ENCODE results near the gene FER.

The FER gene

DNA sequence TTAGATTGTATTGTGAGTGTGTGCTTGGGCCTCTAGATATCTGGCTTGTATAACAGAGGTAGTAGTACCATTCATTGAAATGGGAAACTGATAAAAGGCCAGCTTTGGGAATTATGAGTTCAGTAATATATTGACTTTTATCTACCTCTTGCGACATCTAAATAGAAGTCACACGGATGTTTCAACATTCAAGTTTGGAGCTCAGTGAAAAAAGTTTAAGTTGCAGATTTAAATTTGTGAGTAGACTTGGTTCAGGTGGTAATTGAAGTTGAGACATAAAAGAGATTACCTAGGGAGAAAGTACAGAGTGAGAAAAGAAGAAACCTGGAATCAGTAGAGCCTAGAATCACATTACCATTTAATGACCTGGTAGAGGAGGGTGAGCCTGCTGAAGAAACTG is 189.5 kb downstream of the FER start:
- H3K4me2 ChIP-seq, result no peak overlapping the region
- no peak for TF ChIP-seq Cebpa-rat (IDR thresholded peaks at IDR 0.05)
- no peak overlapping the region for H3K4me3 ChIP-seq
- H3K27me3 ChIP-seq, result no peaks in the 10 kb centered on the region
- no peaks in the 10 kb centered on the region for H3K36me3 ChIP-seq
- no peaks in the 10 kb centered on the region for H4K20me1 ChIP-seq
- H3K9ac ChIP-seq, result no peak overlapping the region
- no peak overlapping the region for H3K27ac ChIP-seq
- H3K4me1 ChIP-seq, result no peaks in the 10 kb centered on the region
- H3K9me3 ChIP-seq, result peaks cover 2% of the 10 kb centered on the region; the same call in 1 of the 2 replicates

DNA sequence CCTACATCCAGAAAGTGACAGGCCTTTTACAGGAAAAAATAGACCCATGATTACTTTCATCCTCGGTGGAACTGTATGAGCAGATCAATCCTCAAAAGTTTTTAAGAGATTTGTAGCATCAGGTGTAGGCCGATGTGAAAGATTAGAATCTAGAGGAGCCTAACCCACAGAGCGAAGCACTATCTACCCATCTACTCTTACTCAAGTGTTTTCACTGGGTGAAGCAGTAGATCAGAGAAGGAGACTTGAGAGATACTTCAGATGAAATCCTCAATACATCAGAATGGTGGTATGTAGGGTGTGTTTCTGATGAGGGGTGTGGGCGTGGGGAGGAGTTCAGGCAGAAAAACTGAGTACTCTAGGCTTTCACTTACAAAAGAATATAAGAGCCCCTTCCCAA is 192.8 kb downstream of the FER start:
- Histone ChIP-seq H3K4me2 (no peak overlapping the region), H3K27ac (no peak overlapping the region), H3K4me1 (no peaks in the 10 kb centered on the region), H4K20me1 (no peaks in the 10 kb centered on the region), H3K36me3 (no peaks in the 10 kb centered on the region), H3K9ac (no peak overlapping the region), H3K4me3 (no peak overlapping the region), H3K9me3 (no peaks in the 10 kb centered on the region), H3K27me3 (no peaks in the 10 kb centered on the region)
- no peak for TF ChIP-seq Cebpa-rat (IDR thresholded peaks at IDR 0.05)

DNA sequence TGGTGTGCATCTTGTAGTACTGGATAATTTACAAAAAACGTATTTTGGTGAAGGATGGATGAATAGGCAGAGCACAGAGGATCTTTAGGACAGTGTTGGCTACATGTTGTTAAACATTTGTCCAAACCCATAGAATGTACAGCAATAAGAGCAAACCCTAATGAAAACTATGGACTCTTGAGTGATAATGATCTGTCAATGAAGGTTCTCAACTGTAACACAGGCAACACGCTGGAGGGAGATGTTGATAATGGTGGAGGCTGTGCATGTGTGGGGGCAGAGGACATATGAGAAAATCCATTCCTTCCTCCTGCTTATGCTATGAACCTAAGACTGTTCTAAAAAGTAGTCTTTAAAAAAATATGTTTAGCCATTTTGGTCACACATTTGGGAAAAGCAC is 194.0 kb downstream of the FER start:
- H3K4me2 ChIP-seq, result no peak overlapping the region
- H3K4me1 ChIP-seq, result no peaks in the 10 kb centered on the region
- no peak overlapping the region for H3K27ac ChIP-seq
- H3K27me3 ChIP-seq, result no peaks in the 10 kb centered on the region
- no peak for TF ChIP-seq Cebpa-rat (IDR thresholded peaks at IDR 0.05)
- no peaks in the 10 kb centered on the region for H3K9me3 ChIP-seq
- H3K9ac ChIP-seq, result no peak overlapping the region
- no peaks in the 10 kb centered on the region for H3K36me3 ChIP-seq
- no peaks in the 10 kb centered on the region for H4K20me1 ChIP-seq
- H3K4me3 ChIP-seq, result no peak overlapping the region

DNA sequence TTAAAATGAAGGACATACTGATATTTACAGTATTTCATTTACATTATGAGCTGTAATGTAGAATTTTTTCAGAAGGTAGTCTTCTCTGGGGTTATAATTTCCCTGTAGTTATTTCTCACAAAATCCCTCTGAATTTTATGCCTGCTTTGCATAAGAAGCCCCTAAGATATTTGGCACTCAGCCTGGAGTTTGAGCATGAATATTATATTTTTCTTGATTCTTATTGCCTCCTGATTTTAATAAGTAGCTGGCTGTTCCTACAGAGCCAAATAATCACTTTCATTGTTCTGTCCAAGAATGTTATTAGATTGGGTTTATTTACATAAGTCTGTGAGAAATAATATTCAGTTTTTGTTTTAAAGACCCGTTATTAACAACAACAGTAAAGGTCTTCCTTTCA is 195.0 kb downstream of the FER start:
- H3K4me2 ChIP-seq, result no peak overlapping the region
- H3K9ac ChIP-seq, result no peak overlapping the region
- H4K20me1 ChIP-seq, result no peaks in the 10 kb centered on the region
- H3K36me3 ChIP-seq, result no peaks in the 10 kb centered on the region
- no peak overlapping the region for H3K4me3 ChIP-seq
- H3K27ac ChIP-seq, result no peak overlapping the region
- no peaks in the 10 kb centered on the region for H3K27me3 ChIP-seq
- H3K9me3 ChIP-seq, result no peaks in the 10 kb centered on the region
- H3K4me1 ChIP-seq, result no peaks in the 10 kb centered on the region
- TF ChIP-seq Cebpa-rat (IDR thresholded peaks at IDR 0.05), result no peak

DNA sequence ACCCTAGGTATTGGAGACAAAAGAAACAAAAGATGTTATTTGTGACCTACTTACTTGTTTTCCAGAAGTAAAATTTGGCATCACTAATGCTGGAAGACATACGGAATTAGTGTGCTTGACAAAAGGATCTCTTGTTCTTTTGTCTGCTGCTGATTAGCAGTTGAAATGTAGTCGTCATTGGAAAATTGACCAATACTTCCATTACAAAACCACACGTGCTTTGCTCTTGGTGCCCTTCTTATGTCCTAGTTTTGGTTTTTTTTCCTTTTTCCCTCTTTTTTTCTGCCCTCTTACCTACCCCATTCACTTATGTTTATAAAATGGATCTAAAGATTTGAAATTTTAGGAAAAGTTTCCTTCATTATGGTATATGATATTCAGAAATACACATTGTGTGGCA is 197.4 kb downstream of the FER start:
- H3K27me3 ChIP-seq, result no peaks in the 10 kb centered on the region
- no peaks in the 10 kb centered on the region for H4K20me1 ChIP-seq
- no peaks in the 10 kb centered on the region for H3K4me1 ChIP-seq
- H3K9ac ChIP-seq, result no peak overlapping the region
- no peak for TF ChIP-seq Cebpa-rat (IDR thresholded peaks at IDR 0.05)
- H3K27ac ChIP-seq, result no peak overlapping the region
- no peaks in the 10 kb centered on the region for H3K36me3 ChIP-seq
- no peak overlapping the region for H3K4me3 ChIP-seq
- H3K4me2 ChIP-seq, result no peak overlapping the region
- H3K9me3 ChIP-seq, result no peaks in the 10 kb centered on the region

DNA sequence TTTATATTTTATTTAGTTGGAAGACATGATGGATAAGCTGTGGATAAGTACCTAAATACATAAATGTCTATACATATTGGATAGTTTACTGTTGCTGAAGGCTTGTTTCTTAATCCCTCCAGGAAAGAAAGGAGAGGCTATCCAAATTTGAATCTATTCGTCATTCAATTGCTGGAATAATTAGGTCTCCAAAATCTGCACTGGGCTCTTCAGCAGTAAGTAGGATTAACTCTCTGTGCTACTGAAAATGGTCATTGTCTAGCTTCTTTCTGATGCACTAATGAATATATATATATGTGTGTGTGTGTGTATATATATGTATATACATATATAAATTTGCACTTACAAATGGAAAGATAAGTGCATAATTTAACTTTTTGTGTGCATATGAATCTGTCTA is 198.3 kb downstream of the FER start:
- H3K4me2 ChIP-seq, result no peak overlapping the region
- TF ChIP-seq Cebpa-rat (IDR thresholded peaks at IDR 0.05), result no peak
- no peaks in the 10 kb centered on the region for H3K36me3 ChIP-seq
- H3K27me3 ChIP-seq, result no peaks in the 10 kb centered on the region
- no peak overlapping the region for H3K27ac ChIP-seq
- no peaks in the 10 kb centered on the region for H3K4me1 ChIP-seq
- no peak overlapping the region for H3K4me3 ChIP-seq
- H3K9ac ChIP-seq, result no peak overlapping the region
- no peaks in the 10 kb centered on the region for H3K9me3 ChIP-seq
- no peaks in the 10 kb centered on the region for H4K20me1 ChIP-seq

DNA sequence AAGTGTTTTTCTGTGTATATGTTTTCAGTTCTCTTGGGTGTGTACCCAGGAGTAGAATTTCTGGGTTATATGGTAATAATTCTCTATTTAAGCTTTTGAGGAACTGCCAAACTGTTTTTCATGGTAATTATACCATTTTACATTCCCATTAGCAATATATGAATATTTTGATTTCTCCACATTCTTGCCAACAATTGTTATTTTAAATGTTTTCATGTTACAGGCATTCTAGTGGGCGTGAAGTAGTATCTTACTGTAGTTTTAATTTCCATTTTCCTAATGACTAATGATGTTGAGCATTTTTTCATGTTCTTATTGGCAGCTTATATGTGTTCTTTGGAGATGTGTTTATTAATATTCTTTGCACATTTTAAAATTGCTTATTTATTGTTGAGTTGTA is 199.5 kb downstream of the FER start:
- Histone ChIP-seq H3K4me1 (no peaks in the 10 kb centered on the region), H3K36me3 (no peaks in the 10 kb centered on the region), H3K9ac (no peak overlapping the region), H3K27ac (no peak overlapping the region), H3K27me3 (no peaks in the 10 kb centered on the region), H3K4me3 (no peak overlapping the region), H3K4me2 (no peak overlapping the region), H3K9me3 (no peaks in the 10 kb centered on the region), H4K20me1 (no peaks in the 10 kb centered on the region)
- no peak for TF ChIP-seq Cebpa-rat (IDR thresholded peaks at IDR 0.05)

DNA sequence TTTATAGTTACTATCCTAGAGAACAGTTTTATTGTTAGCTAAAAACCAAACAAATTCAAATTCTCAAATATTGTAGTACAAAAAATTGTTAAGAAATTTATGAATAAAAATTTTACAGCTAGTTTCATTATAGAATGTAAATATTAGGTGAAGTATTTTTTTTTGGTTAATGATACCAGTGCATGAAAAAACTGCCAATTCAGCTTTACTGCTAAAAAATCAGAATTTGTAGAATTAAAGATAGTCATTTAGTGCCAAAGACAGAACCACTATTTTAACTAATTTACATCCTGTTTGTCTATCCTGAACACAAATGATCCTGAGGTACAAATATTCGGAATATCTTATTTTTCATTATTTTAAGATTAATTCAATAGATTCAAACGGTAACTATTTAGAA is 202.6 kb downstream of the FER start:
- no peak overlapping the region for H3K9ac ChIP-seq
- H4K20me1 ChIP-seq, result no peaks in the 10 kb centered on the region
- H3K27ac ChIP-seq, result no peak overlapping the region
- no peak for TF ChIP-seq Cebpa-rat (IDR thresholded peaks at IDR 0.05)
- H3K27me3 ChIP-seq, result no peaks in the 10 kb centered on the region
- no peak overlapping the region for H3K4me3 ChIP-seq
- H3K4me1 ChIP-seq, result no peaks in the 10 kb centered on the region
- H3K4me2 ChIP-seq, result no peak overlapping the region
- H3K36me3 ChIP-seq, result no peaks in the 10 kb centered on the region
- H3K9me3 ChIP-seq, result no peaks in the 10 kb centered on the region

DNA sequence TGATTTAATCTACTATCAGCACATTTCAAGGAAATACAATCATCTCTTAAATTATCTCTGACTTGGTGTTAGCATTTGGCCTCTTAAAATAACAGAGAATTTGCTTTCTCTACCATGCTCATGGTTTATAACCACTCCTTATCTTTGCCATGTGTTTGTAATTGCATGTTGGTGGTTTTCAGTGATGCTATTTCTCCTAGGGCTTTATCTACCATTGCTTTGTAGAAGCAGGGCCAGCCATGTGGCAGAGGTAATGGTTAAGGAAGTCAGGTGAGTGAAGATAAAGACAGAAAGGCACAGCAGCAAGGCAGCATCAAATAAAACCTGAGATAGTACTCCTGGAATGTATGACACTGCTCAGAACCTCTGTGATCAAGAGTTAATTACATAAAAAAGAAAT is 206.2 kb downstream of the FER start:
- H4K20me1 ChIP-seq, result no peaks in the 10 kb centered on the region
- no peaks in the 10 kb centered on the region for H3K27me3 ChIP-seq
- H3K36me3 ChIP-seq, result no peaks in the 10 kb centered on the region
- TF ChIP-seq Cebpa-rat (IDR thresholded peaks at IDR 0.05), result no peak
- no peak overlapping the region for H3K4me2 ChIP-seq
- H3K9ac ChIP-seq, result no peak overlapping the region
- no peak overlapping the region for H3K4me3 ChIP-seq
- no peaks in the 10 kb centered on the region for H3K9me3 ChIP-seq
- no peaks in the 10 kb centered on the region for H3K4me1 ChIP-seq
- H3K27ac ChIP-seq, result no peak overlapping the region

DNA sequence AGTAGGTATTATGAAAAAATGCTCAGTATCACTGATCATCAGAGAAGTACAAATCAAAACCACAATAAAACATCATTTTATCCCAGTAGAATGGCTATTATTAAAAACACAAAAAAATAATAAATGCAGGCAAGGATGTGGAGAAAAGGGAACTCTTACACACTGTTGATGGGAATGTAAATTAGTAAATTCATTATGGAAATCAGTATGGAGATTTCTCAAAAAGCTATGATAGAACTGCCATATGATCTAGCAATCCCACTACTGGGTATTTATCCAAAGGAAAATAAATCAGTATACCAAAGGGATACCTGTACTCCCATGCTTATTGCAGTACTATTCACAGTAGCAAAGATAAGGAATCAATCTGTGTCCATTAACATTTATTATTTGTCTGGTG is 209.6 kb downstream of the FER start:
- H3K4me2 ChIP-seq, result no peak overlapping the region
- no peaks in the 10 kb centered on the region for H3K4me1 ChIP-seq
- H3K9me3 ChIP-seq, result no peaks in the 10 kb centered on the region
- no peak overlapping the region for H3K27ac ChIP-seq
- no peak overlapping the region for H3K4me3 ChIP-seq
- no peaks in the 10 kb centered on the region for H4K20me1 ChIP-seq
- no peaks in the 10 kb centered on the region for H3K36me3 ChIP-seq
- TF ChIP-seq Cebpa-rat (IDR thresholded peaks at IDR 0.05), result no peak
- no peaks in the 10 kb centered on the region for H3K27me3 ChIP-seq
- no peak overlapping the region for H3K9ac ChIP-seq

DNA sequence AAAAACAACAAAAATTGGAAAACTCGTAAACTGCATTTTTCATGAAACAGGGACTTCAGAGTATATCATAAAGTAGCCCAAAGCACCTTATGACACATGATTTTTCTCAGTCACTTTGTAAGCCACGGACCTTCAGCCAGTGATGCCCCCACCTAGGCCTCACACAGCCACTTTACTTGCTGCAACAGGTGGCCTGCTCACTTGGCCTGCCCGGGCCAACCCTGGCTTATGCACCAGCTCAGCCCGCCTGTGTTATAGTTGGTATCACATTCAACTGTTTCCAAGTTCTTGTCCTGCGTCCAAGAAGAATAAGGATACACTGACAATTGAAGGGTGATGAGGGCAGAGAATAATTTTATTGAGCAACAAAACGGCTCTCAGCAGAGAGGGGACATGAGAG is 219.2 kb downstream of the FER start:
- Histone ChIP-seq H3K9ac (no peak overlapping the region), H3K9me3 (peaks cover 8% of the 10 kb centered on the region), H3K36me3 (peaks cover 10% of the 10 kb centered on the region; the same call in 1 of the 2 replicates), H3K4me2 (no peak overlapping the region), H3K4me3 (no peak overlapping the region), H3K27me3 (no peaks in the 10 kb centered on the region), H3K4me1 (no peaks in the 10 kb centered on the region), H3K27ac (no peak overlapping the region), H4K20me1 (no peaks in the 10 kb centered on the region)
- TF ChIP-seq Cebpa-rat (IDR thresholded peaks at IDR 0.05), result no peak
